IPS DF 4.7 (cell line): ENCODE measurements around the gene AP5Z1.
A peak's percentile ranks its signal among the peaks of the same experiment; 100 is the strongest.

Experiments
- DNase-seq: peaks from one replicate; pipeline ENCODE4 v3.0.0-alpha.2; 2013; ENCODE audit warnings: low spot score; ENCODE audit errors: extremely low read depth

AP5Z1 gene

GRCh38 chr7:4819560-4820404 lies 44.4 kb downstream of the AP5Z1 start:
- DNase-seq: no peak

- DNase-seq: no peak
Measured at GRCh38 chr7:4820405-4820966, 45.1 kb downstream of the AP5Z1 start.

GRCh38 chr7:4820967-4821471 lies 45.6 kb downstream of the AP5Z1 start:
- no peak for DNase-seq

GRCh38 chr7:4822677-4823076 lies 47.3 kb downstream of the AP5Z1 start:
- DNase-seq: no peak

- DNase-seq: no peak
Measured at GRCh38 chr7:4823441-4824119, 48.2 kb downstream of the AP5Z1 start.

GRCh38 chr7:4824120-4824775 lies 48.8 kb downstream of the AP5Z1 start:
- DNase-seq: no peak

- no peak for DNase-seq
Measured at GRCh38 chr7:4825081-4825480, 49.7 kb downstream of the AP5Z1 start.

GRCh38 chr7:4828720-4829383 lies 53.4 kb downstream of the AP5Z1 start:
- DNase-seq: no peak

- DNase-seq: peak; percentile 80
Measured at GRCh38 chr7:4830176-4830575, 54.8 kb downstream of the AP5Z1 start.

GRCh38 chr7:4831723-4832495 lies 56.5 kb downstream of the AP5Z1 start:
- no peak for DNase-seq

GRCh38 chr7:4832711-4833110 lies 57.3 kb downstream of the AP5Z1 start:
- DNase-seq: no peak

GRCh38 chr7:4833176-4833575 lies 57.8 kb downstream of the AP5Z1 start:
- no peak for DNase-seq

- DNase-seq: no peak
Measured at GRCh38 chr7:4833691-4834600, 58.5 kb downstream of the AP5Z1 start.

- no peak for DNase-seq
Measured at GRCh38 chr7:4834601-4835397, 59.4 kb downstream of the AP5Z1 start.

- no peak for DNase-seq
Measured at GRCh38 chr7:4835398-4836205, 60.2 kb downstream of the AP5Z1 start.

- no peak for DNase-seq
Measured at GRCh38 chr7:4836206-4836661, 60.8 kb downstream of the AP5Z1 start.

GRCh38 chr7:4837041-4837802 lies 61.8 kb downstream of the AP5Z1 start:
- no peak for DNase-seq
